DND-41 (cell line): ENCODE results near the gene ITGB1.

Experiments used
- ATAC-seq: fragments of 200-7000 bp; cut with Tn5 transposase; 3 replicates; pipeline ENCODE4 v1.9.1; 2021; ENCODE audit warnings: low read depth; ENCODE audit not compliant: insufficient read depth
- DNase-seq: peaks from one replicate; pipeline ENCODE4 v3.0.0-alpha.2; 2020
- H2AFZ ChIP-seq: 2 replicates; pipeline ENCODE4 v1.6.0; 2012; ENCODE audit warnings: low read depth, low read length
- H3K27ac ChIP-seq: 2 replicates; pipeline ENCODE4 v1.5.1; 2012; ENCODE audit warnings: low read length, inconsistent platforms
- H3K27me3 ChIP-seq: fragments of 200-600 bp; sonication (generic); 2 replicates; pipeline ENCODE4 v1.6.0; 2012; ENCODE audit warnings: low read length, mild to moderate bottlenecking, inconsistent platforms; ENCODE audit not compliant: insufficient read depth, poor library complexity
- H3K36me3 ChIP-seq: 2 replicates; pipeline ENCODE4 v1.5.1; 2012; ENCODE audit warnings: low read length, inconsistent platforms; ENCODE audit not compliant: insufficient read depth
- H3K4me1 ChIP-seq: 2 replicates; pipeline ENCODE4 v1.5.1; 2012; ENCODE audit warnings: mild to moderate bottlenecking, low read length; ENCODE audit not compliant: insufficient read depth
- H3K4me2 ChIP-seq: 2 replicates; pipeline ENCODE4 v1.6.0; 2012; ENCODE audit warnings: mild to moderate bottlenecking, moderate library complexity, low read length, inconsistent platforms; ENCODE audit not compliant: insufficient read depth
- H3K4me3 ChIP-seq, 2 experiments: fragments of 200-600 bp in 1 of 2; shearing (Covaris generic) in 1 of 2; 2 replicates each; pipeline ENCODE4 v1.5.1; 2012 to 2016; ENCODE audit warnings: inconsistent platforms in 2 of 2, low read length in 2 of 2, mild to moderate bottlenecking in 2 of 2, low read depth in 1 of 2, moderate library complexity in 1 of 2
- H3K79me2 ChIP-seq: 2 replicates; pipeline ENCODE4 v1.6.0; 2012; ENCODE audit warnings: low read length, inconsistent platforms; ENCODE audit not compliant: insufficient read depth
- H3K9ac ChIP-seq: 2 replicates; pipeline ENCODE4 v1.6.0; 2012; ENCODE audit warnings: low read depth, mild to moderate bottlenecking, inconsistent platforms, low read length, moderate library complexity
- H3K9me3 ChIP-seq: 2 replicates; pipeline ENCODE4 v1.5.1; 2012; ENCODE audit warnings: low read length, moderate library complexity, mild to moderate bottlenecking, inconsistent platforms; ENCODE audit not compliant: insufficient read depth, severe bottlenecking
- H4K20me1 ChIP-seq: 2 replicates; pipeline ENCODE4 v1.6.0; 2012; ENCODE audit warnings: low read length; ENCODE audit not compliant: insufficient read depth
- CTCF ChIP-seq: IDR thresholded peaks from 2 replicates; pipeline ENCODE4 v1.5.1; 2012; ENCODE audit warnings: borderline replicate concordance, low read length, moderate library complexity, mild to moderate bottlenecking; ENCODE audit not compliant: poor library complexity, severe bottlenecking; ENCODE audit errors: extremely low read depth
- EZH2 ChIP-seq: IDR thresholded peaks from 3 replicates; pipeline ENCODE4 v1.6.1; 2012; ENCODE audit warnings: borderline replicate concordance, low read depth, mild to moderate bottlenecking, moderate library complexity, low read length, inconsistent platforms; ENCODE audit not compliant: severe bottlenecking

Gene ITGB1

GRCh38 chr10:32938554-32939061 is 19.4 kb downstream of the ITGB1 start:
- H3K4me1 ChIP-seq = no peaks in the 10 kb centered on the region
- DNase-seq = no peak

GRCh38 chr10:32937911-32938424 is 20.1 kb downstream of the ITGB1 start:
- no peak overlapping the region for H3K9ac ChIP-seq
- ATAC-seq = no peak

More at GRCh38 chr10:32938554-32939061, 19.4 kb downstream of the ITGB1 start:
- Histone ChIP-seq H3K4me3 (no peak overlapping the region), H3K27ac (no peak overlapping the region), H3K79me2 (peaks cover 90% of the 10 kb centered on the region), H2AFZ (no peak overlapping the region), H3K9me3 (no peaks in the 10 kb centered on the region), H4K20me1 (peaks cover 59% of the 10 kb centered on the region), H3K36me3 (peaks cover 13% of the 10 kb centered on the region), H3K4me2 (no peak overlapping the region), H3K27me3 (no peaks in the 10 kb centered on the region), H3K9ac (no peak overlapping the region)
- no peak for TF ChIP-seq EZH2
- no peak for TF ChIP-seq CTCF
- 0 out of 3 replicates have a peak, but pooled peaks have one; percentile 14 for ATAC-seq

GRCh38 chr10:32932225-32932729 is 25.8 kb downstream of the ITGB1 start:
- TF ChIP-seq CTCF (no peak), EZH2 (no peak)
- Histone ChIP-seq H2AFZ (no peak overlapping the region), H3K79me2 (peaks cover 34% of the 10 kb centered on the region), H3K9ac (no peak overlapping the region), H3K4me2 (no peak overlapping the region), H3K4me1 (no peaks in the 10 kb centered on the region), H4K20me1 (peaks cover 9% of the 10 kb centered on the region; the same call in 1 of the 2 replicates), H3K36me3 (peaks cover 59% of the 10 kb centered on the region), H3K27me3 (no peaks in the 10 kb centered on the region), H3K4me3 (no peak overlapping the region), H3K27ac (no peak overlapping the region), H3K9me3 (no peaks in the 10 kb centered on the region)
- DNase-seq (no peak), ATAC-seq (no peak)

More at GRCh38 chr10:32937911-32938424, 20.1 kb downstream of the ITGB1 start:
- H3K27ac ChIP-seq = no peak overlapping the region
- TF ChIP-seq EZH2 (no peak), CTCF (no peak)
- no peaks in the 10 kb centered on the region for H3K27me3 ChIP-seq
- no peak overlapping the region for H3K4me2 ChIP-seq
- no peaks in the 10 kb centered on the region for H3K9me3 ChIP-seq
- peaks cover 53% of the 10 kb centered on the region for H4K20me1 ChIP-seq
- peaks cover 19% of the 10 kb centered on the region for H3K36me3 ChIP-seq
- H3K4me3 ChIP-seq = no peak overlapping the region
- DNase-seq = no peak
- H3K79me2 ChIP-seq = peaks cover 85% of the 10 kb centered on the region
- no peaks in the 10 kb centered on the region for H3K4me1 ChIP-seq
- H2AFZ ChIP-seq = no peak overlapping the region
